Panc1 (cell line): ENCODE data around the gene C19orf25. TPM values are rescaled to one million over a fixed set of nuclear protein-coding genes. Genes with fewer than 3 reads are reported as not detected.

Experiments
- ATAC-seq: fragments of 200-7000 bp; cut with Tn5 transposase; 2 replicates; pipeline ENCODE4 v1.9.1; 2020; ENCODE audit warnings: mild to moderate bottlenecking, moderate library complexity
- BruUV-seq: library from RNA; stranded (reverse); fragments of 400-500 nt; replicated peaks from 2 replicates; lab custom pipeline; 2021; lab: Mats Ljungman, UMichigan
- CTCF ChIA-PET: fragments of 300-600 bp; sonication (Branson Sonifier 250); formaldehyde crosslinking; loops from one replicate; lab custom pipeline; 2022; ENCODE audit warnings: antibody characterized with exemption; lab: Charles Lee
- POLR2A ChIA-PET: fragments of 300-600 bp; sonication (Branson Sonifier 250); formaldehyde crosslinking; loops from one replicate; lab custom pipeline; 2022; ENCODE audit warnings: antibody characterized with exemption; lab: Charles Lee
- DNase-seq: peaks from one replicate; pipeline ENCODE4 v3.0.0-alpha.2; 2010; ENCODE audit warnings: low read depth, low spot score
- H3K27ac ChIP-seq: 2 replicates; pipeline ENCODE4 v1.5.1; 2011; ENCODE audit warnings: mild to moderate bottlenecking, low read length, inconsistent platforms
- H3K27me3 ChIP-seq: fragments of 200-500 bp; sonication (Bioruptor generic); 2 replicates; pipeline ENCODE4 v1.6.0; 2014; ENCODE audit warnings: low read length, inconsistent platforms; ENCODE audit not compliant: control insufficient read depth, insufficient read depth
- H3K36me3 ChIP-seq: fragments of 200-500 bp; sonication (Bioruptor generic); 2 replicates; pipeline ENCODE4 v1.5.1; 2014; ENCODE audit warnings: inconsistent platforms, mild to moderate bottlenecking, low read length, moderate library complexity; ENCODE audit not compliant: control insufficient read depth, insufficient read depth
- H3K4me1 ChIP-seq: 2 replicates; pipeline ENCODE4 v1.5.1; 2011; ENCODE audit warnings: inconsistent platforms, mild to moderate bottlenecking, low read length, moderate library complexity; ENCODE audit not compliant: control insufficient read depth, insufficient read depth
- H3K4me3 ChIP-seq, 2 experiments: 2 replicates each; pipeline ENCODE4 v1.5.1; 2011 to 2012; ENCODE audit warnings: low read depth in 2 of 2, low read length in 2 of 2, mild to moderate bottlenecking in 2 of 2, inconsistent platforms in 1 of 2, moderate library complexity in 1 of 2
- H3K9me3 ChIP-seq: fragments of 200-500 bp; sonication (Bioruptor generic); 2 replicates; pipeline ENCODE4 v1.5.1; 2014; ENCODE audit warnings: low read depth, mild to moderate bottlenecking, inconsistent platforms, low read length, moderate library complexity; ENCODE audit not compliant: control insufficient read depth, insufficient read depth
- CTCF ChIP-seq: fragments of 450-650 bp; IDR thresholded peaks from 2 replicates; pipeline ENCODE4 v1.5.1; 2017; ENCODE audit warnings: mild to moderate bottlenecking
- POLR2AphosphoS5 ChIP-seq: IDR thresholded peaks from 2 replicates; pipeline ENCODE4 v1.6.1; 2012; ENCODE audit warnings: mild to moderate bottlenecking, low read depth, low read length, moderate library complexity
- REST ChIP-seq, 2 experiments: IDR thresholded peaks; 2 replicates each; pipeline ENCODE4 v1.6.1; 2011 to 2012; ENCODE audit warnings: low read depth in 2 of 2, control low read depth in 1 of 2, low read length in 1 of 2, mild to moderate bottlenecking in 1 of 2, moderate library complexity in 1 of 2; ENCODE audit not compliant: insufficient read depth in 1 of 2
- SIN3A ChIP-seq: IDR thresholded peaks from 2 replicates; pipeline ENCODE4 v1.6.1; 2012; ENCODE audit warnings: low read depth, mild to moderate bottlenecking, low read length, moderate library complexity, borderline replicate concordance; ENCODE audit not compliant: insufficient read depth
- TCF7L2 ChIP-seq: IDR thresholded peaks from 2 replicates; pipeline ENCODE4 v1.6.1; 2011; ENCODE audit warnings: mild to moderate bottlenecking, low read depth, low read length, inconsistent platforms
- in situ Hi-C: cut with HindIII; loops from 2 replicates; pipeline ENCODE4 v1.10.0; 2016; ENCODE audit warnings: low sequenced_read_pairs, low pct_unique_long_range_greater_than_20kb
- intact Hi-C: fragments of 100-400 bp; cut with micrococcal nuclease; formaldehyde crosslinking; loops from one replicate; pipeline ENCODE4 v1.10.0; 2022; ENCODE audit not compliant: unreplicated experiment
- total RNA-seq: library from RNA; stranded (reverse); gene quantifications from one replicate; pipeline ENCODE4 v1.2.1, GENCODE V29; 2021; ENCODE audit not compliant: unreplicated experiment

The C19orf25 gene
- total RNA-seq, 1 experiment from 2014 or later: 34.7 TPM

- ATAC-seq: peak; percentile 73
- CTCF ChIA-PET: no interaction called here
- Histone ChIP-seq H3K4me1 (no peaks in the 10 kb centered on the region), H3K36me3 (peaks cover 2% of the 10 kb centered on the region; the same call in 1 of the 2 replicates), H3K27ac (no peak overlapping the region), H3K4me3 (peak overlapping the region; percentile 54 to 63), H3K27me3 (no peaks in the 10 kb centered on the region), H3K9me3 (no peaks in the 10 kb centered on the region)
- DNase-seq: no peak
- in situ Hi-C loops (no loop called here), intact Hi-C loops (no loop called here)
- no TSS peak for BruUV-seq
- POLR2A ChIA-PET: no interaction called here
- TF ChIP-seq CTCF: peak; percentile 88
- no peak for TF ChIP-seq REST (IDR thresholded peaks at IDR 0.05; ENCODE audit: insufficient read depth in 1 of 2, low read depth in 2 of 2, low read length in 1 of 2)
These were observed 34.7 kb upstream of the C19orf25 start for GRCh38 chr19:1513499-1514294.

GRCh38 chr19:1512671-1513498 is 33.9 kb upstream of the C19orf25 start, which contains the start of gene ADAMTSL5:
ADAMTSL5 (minus strand) TSS chr19:1513019; CDS start chr19:1510943, 2,076 bp downstream.
- in situ Hi-C loops (no loop called here), intact Hi-C loops (no loop called here)
- BruUV-seq: no TSS peak
- ATAC-seq: peak; percentile 92
- Histone ChIP-seq H3K4me3 (peak within 1 kb of the TSS; percentile 63 to 74), H3K9me3 (no peaks in the 10 kb centered on the region), H3K27me3 (no peaks in the 10 kb centered on the region), H3K4me1 (no peaks in the 10 kb centered on the region), H3K36me3 (peaks cover 2% of the 10 kb centered on the region; the same call in 1 of the 2 replicates), H3K27ac (peak within 1 kb of the TSS; percentile 82)
- ChIA-PET CTCF (no interaction called here), POLR2A (no interaction called here)
- DNase-seq: no peak
- TF ChIP-seq TCF7L2: no peak
- 0 out of 2 replicates have a peak, but pooled peaks have one; percentile 40 for TF ChIP-seq POLR2AphosphoS5
- TF ChIP-seq REST (IDR thresholded peaks at IDR 0.05; ENCODE audit: insufficient read depth in 1 of 2, low read depth in 2 of 2, low read length in 1 of 2): no peak
- TF ChIP-seq SIN3A: no peak; the same call in 1 of the 2 replicates
- TF ChIP-seq CTCF: peak; percentile 73
